Measurements from ENCODE around the gene DENND11. TPM values are rescaled to one million over a fixed set of nuclear protein-coding genes. Genes with fewer than 3 reads are reported as not detected.

DENND11 gene
- polyA plus RNA-seq, 1 experiment: 4.6 TPM

- ChIA-PET CTCF (interaction anchor here (0.6 to 1.6 kb wide), 2 partner anchors 35 to 622 kb away, joined by 3 to 7 read pairs; partner anchors contain the start of gene SSBP1), POLR2A (no interaction called here)
- no peak for TF ChIP-seq CTCF (IDR thresholded peaks at IDR 0.05; ENCODE audit: insufficient read depth, low read depth, low read length)
- no peaks in the 10 kb centered on the region for H3K36me3 ChIP-seq (ENCODE audit: control insufficient read depth, insufficient read depth, low read length)
- peaks cover 3% of the 10 kb centered on the region for H3K27me3 ChIP-seq (ENCODE audit: control insufficient read depth, insufficient read depth, low read length)
- no peak overlapping the region for H3K4me3 ChIP-seq (ENCODE audit: low read depth, low read length)
- no peak for DNase-seq (ENCODE audit: low read depth)
Observed at GRCh38 chr7:141702892-141703291, 926 bp upstream of the DENND11 start.

GRCh38 chr7:141701489-141702046 lies 398 bp downstream of the DENND11 start:
- H3K27me3 ChIP-seq (ENCODE audit: control insufficient read depth, insufficient read depth, low read length): peaks cover 3% of the 10 kb centered on the region
- DNase-seq (ENCODE audit: low read depth): no peak
- H3K4me3 ChIP-seq (ENCODE audit: low read depth, low read length): peak overlapping the region; percentile 65
- ChIA-PET CTCF (no interaction called here), POLR2A (interaction anchor here (0.6 kb wide), 1 partner anchor 1032 kb away, joined by 9 read pairs; no protein-coding TSS in a partner anchor)
- TF ChIP-seq CTCF (IDR thresholded peaks at IDR 0.05; ENCODE audit: insufficient read depth, low read depth, low read length): no peak
- no peaks in the 10 kb centered on the region for H3K36me3 ChIP-seq (ENCODE audit: control insufficient read depth, insufficient read depth, low read length)

- POLR2A ChIA-PET: interaction anchor here (0.6 kb wide), 1 partner anchor 1031 kb away, joined by 9 read pairs; no protein-coding TSS in a partner anchor
- peak overlapping the region; percentile 65 for H3K4me3 ChIP-seq (ENCODE audit: low read depth, low read length)
- DNase-seq (ENCODE audit: low read depth): no peak
- H3K36me3 ChIP-seq (ENCODE audit: control insufficient read depth, insufficient read depth, low read length): no peaks in the 10 kb centered on the region
- no peak for TF ChIP-seq CTCF (IDR thresholded peaks at IDR 0.05; ENCODE audit: insufficient read depth, low read depth, low read length)
- peaks cover 3% of the 10 kb centered on the region for H3K27me3 ChIP-seq (ENCODE audit: control insufficient read depth, insufficient read depth, low read length)
- CTCF ChIA-PET: no interaction called here
Observed at GRCh38 chr7:141700848-141701371, 1.1 kb downstream of the DENND11 start.

- POLR2A ChIA-PET: no interaction called here
- no peak for DNase-seq (ENCODE audit: low read depth)
- Histone ChIP-seq H3K27me3 (ENCODE audit: control insufficient read depth, insufficient read depth, low read length) (peaks cover 3% of the 10 kb centered on the region), H3K36me3 (ENCODE audit: control insufficient read depth, insufficient read depth, low read length) (no peaks in the 10 kb centered on the region), H3K4me3 (ENCODE audit: low read depth, low read length) (peak overlapping the region; percentile 65)
- no peak for TF ChIP-seq CTCF (IDR thresholded peaks at IDR 0.05; ENCODE audit: insufficient read depth, low read depth, low read length)
- CTCF ChIA-PET: no interaction called here
Observed at GRCh38 chr7:141700296-141700847, 1.6 kb downstream of the DENND11 start.

GRCh38 chr7:141699860-141700259 lies 2.1 kb downstream of the DENND11 start:
- TF ChIP-seq CTCF (IDR thresholded peaks at IDR 0.05; ENCODE audit: insufficient read depth, low read depth, low read length): no peak
- CTCF ChIA-PET: no interaction called here

More at GRCh38 chr7:141699860-141700259, 2.1 kb downstream of the DENND11 start:
- no peak overlapping the region for H3K4me3 ChIP-seq (ENCODE audit: low read depth, low read length)
- H3K27me3 ChIP-seq (ENCODE audit: control insufficient read depth, insufficient read depth, low read length): peaks cover 3% of the 10 kb centered on the region
- DNase-seq (ENCODE audit: low read depth): no peak
- POLR2A ChIA-PET: no interaction called here
- no peaks in the 10 kb centered on the region for H3K36me3 ChIP-seq (ENCODE audit: control insufficient read depth, insufficient read depth, low read length)

Measured in BJ (cell line).